IMR-90 (cell line): ENCODE data around the gene ESRRG.
"Not testable (repeated sequence)": the region's sequence is repeated elsewhere in the genome, so short reads cannot be mapped to it uniquely, and the experiment has no call there.

Experiments
- POLR2A ChIP-seq: IDR thresholded peaks from 2 replicates; pipeline ENCODE4 v1.6.1; 2012; ENCODE audit warnings: mild to moderate bottlenecking, low read depth, low read length
- RAD21 ChIP-seq: IDR thresholded peaks from 2 replicates; pipeline ENCODE4 v1.6.1; 2012; ENCODE audit warnings: low read length, improper control_type of control experiment
- SMC3 ChIP-seq: fragments of 150-350 bp; IDR thresholded peaks from 2 replicates; pipeline ENCODE4 v1.6.1; 2016; ENCODE audit warnings: low read depth, mild to moderate bottlenecking, antibody characterized with exemption, low read length, moderate library complexity
- TF ChIP-seq, protein P1 (sequence below): conservative IDR thresholded peaks from 2 replicates; pipeline ENCODE4 v1.5.1; 2012; ENCODE audit warnings: mild to moderate bottlenecking, low read depth, low read length, improper control_type of control experiment
- TF ChIP-seq, protein P2 (sequence below): fragments of 150-350 bp; IDR thresholded peaks from 2 replicates; pipeline ENCODE4 v1.6.1; 2017; ENCODE audit warnings: mild to moderate bottlenecking, antibody characterized with exemption, low read length, low read depth

DNA sequence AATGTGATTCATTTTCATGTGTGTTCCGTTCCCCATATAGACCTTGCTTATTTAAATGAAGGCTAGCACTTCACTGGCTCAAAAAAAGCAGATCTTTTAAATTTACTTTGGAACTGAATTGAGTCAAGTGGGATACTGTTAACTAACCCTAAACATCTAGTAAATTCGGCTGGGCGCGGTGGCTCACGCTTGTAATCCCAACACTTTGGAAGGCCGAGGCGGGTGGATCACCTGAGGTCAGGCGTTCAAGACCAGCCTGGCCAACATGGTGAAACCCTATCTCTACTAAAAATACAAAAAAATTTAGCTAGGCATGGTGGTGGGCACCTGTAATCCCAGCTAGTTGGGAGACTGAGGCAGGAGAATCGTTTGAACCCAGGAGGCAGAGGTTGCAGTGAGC, 19.2 kb downstream of the ESRRG start:
- not testable (repeated sequence) for TF ChIP-seq POLR2A, RAD21, SMC3
- TF ChIP-seq, protein P1, sequence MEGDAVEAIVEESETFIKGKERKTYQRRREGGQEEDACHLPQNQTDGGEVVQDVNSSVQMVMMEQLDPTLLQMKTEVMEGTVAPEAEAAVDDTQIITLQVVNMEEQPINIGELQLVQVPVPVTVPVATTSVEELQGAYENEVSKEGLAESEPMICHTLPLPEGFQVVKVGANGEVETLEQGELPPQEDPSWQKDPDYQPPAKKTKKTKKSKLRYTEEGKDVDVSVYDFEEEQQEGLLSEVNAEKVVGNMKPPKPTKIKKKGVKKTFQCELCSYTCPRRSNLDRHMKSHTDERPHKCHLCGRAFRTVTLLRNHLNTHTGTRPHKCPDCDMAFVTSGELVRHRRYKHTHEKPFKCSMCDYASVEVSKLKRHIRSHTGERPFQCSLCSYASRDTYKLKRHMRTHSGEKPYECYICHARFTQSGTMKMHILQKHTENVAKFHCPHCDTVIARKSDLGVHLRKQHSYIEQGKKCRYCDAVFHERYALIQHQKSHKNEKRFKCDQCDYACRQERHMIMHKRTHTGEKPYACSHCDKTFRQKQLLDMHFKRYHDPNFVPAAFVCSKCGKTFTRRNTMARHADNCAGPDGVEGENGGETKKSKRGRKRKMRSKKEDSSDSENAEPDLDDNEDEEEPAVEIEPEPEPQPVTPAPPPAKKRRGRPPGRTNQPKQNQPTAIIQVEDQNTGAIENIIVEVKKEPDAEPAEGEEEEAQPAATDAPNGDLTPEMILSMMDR: not testable (repeated sequence)
- TF ChIP-seq, protein P2, sequence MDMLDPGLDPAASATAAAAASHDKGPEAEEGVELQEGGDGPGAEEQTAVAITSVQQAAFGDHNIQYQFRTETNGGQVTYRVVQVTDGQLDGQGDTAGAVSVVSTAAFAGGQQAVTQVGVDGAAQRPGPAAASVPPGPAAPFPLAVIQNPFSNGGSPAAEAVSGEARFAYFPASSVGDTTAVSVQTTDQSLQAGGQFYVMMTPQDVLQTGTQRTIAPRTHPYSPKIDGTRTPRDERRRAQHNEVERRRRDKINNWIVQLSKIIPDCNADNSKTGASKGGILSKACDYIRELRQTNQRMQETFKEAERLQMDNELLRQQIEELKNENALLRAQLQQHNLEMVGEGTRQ: not testable (repeated sequence)
